Bronchial epithelial cell (primary cell): ENCODE data around the gene GRIK3. TPM values are rescaled to one million over a fixed set of nuclear protein-coding genes. Genes with fewer than 3 reads are reported as not detected.
"Not testable (repeated sequence)": the region's sequence is repeated elsewhere in the genome, so short reads cannot be mapped to it uniquely, and the experiment has no call there.

ENCODE experiments used
- DNase-seq: peaks from one replicate; pipeline ENCODE4 v3.0.0-alpha.2; 2010; ENCODE audit warnings: low read depth
- FAIRE-seq: peaks from 2 replicates; lab custom pipeline; 2011; peaks lifted over from hg19 to GRCh38; lab: Jason Lieb, UNC
- H3K27me3 ChIP-seq: 2 replicates; pipeline ENCODE4 v1.5.1; 2011; ENCODE audit warnings: low read length; ENCODE audit not compliant: control insufficient read depth, insufficient read depth
- H3K36me3 ChIP-seq: 2 replicates; pipeline ENCODE4 v1.5.1; 2011; ENCODE audit warnings: low read length; ENCODE audit not compliant: control insufficient read depth, insufficient read depth
- H3K4me3 ChIP-seq: 2 replicates; pipeline ENCODE4 v1.5.1; 2011; ENCODE audit warnings: mild to moderate bottlenecking, low read depth, low read length, control low read depth
- total RNA-seq: library from RNA; depleted of rRNA; stranded (reverse); fragments of >200 nt; gene quantifications from 2 replicates; pipeline ENCODE4 v1.2.1, GENCODE V29; 2014
- TF ChIP-seq, protein P1 (sequence below): IDR thresholded peaks from 2 replicates; pipeline ENCODE4 v1.5.1; 2011; ENCODE audit warnings: mild to moderate bottlenecking, moderate library complexity, low read length, control low read depth, inconsistent platforms; ENCODE audit not compliant: insufficient read depth, severe bottlenecking

GRIK3 gene
- total RNA-seq, 1 donor from 2014 or later: under 0.01 TPM

- DNase-seq (no peak), FAIRE-seq (no peak)
- no peaks in the 10 kb centered on the region for H3K36me3 ChIP-seq
- TF ChIP-seq, protein P1, sequence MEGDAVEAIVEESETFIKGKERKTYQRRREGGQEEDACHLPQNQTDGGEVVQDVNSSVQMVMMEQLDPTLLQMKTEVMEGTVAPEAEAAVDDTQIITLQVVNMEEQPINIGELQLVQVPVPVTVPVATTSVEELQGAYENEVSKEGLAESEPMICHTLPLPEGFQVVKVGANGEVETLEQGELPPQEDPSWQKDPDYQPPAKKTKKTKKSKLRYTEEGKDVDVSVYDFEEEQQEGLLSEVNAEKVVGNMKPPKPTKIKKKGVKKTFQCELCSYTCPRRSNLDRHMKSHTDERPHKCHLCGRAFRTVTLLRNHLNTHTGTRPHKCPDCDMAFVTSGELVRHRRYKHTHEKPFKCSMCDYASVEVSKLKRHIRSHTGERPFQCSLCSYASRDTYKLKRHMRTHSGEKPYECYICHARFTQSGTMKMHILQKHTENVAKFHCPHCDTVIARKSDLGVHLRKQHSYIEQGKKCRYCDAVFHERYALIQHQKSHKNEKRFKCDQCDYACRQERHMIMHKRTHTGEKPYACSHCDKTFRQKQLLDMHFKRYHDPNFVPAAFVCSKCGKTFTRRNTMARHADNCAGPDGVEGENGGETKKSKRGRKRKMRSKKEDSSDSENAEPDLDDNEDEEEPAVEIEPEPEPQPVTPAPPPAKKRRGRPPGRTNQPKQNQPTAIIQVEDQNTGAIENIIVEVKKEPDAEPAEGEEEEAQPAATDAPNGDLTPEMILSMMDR: no peak
- no peaks in the 10 kb centered on the region for H3K27me3 ChIP-seq
- no peak overlapping the region for H3K4me3 ChIP-seq
Observed at GRCh38 chr1:36909946-36910725, 124.2 kb downstream of the GRIK3 start.

GRCh38 chr1:36909359-36909758 is 125.0 kb downstream of the GRIK3 start:
- not testable (repeated sequence) for H3K4me3 ChIP-seq, FAIRE-seq, H3K27me3 ChIP-seq, H3K36me3 ChIP-seq, DNase-seq

DNA sequence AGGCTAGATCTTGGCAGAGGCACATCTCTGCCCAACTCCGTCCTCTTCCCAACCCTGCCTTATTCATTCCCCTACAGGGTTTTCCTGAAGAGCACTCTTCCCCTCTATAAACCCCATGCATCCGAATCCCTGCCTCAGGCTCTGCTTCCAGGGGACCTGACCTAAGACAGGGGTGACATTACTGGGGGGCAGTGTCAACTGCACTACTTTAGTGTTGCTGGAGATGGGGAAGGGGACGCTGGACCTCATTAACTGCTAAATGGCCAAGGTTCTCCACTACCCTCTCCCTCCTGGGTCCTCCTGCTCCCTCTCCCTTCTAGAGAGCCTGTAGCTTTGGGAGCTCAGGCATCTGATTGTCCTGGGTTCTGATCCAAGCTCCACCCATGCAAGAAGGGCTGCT is 126.2 kb downstream of the GRIK3 start:
- Histone ChIP-seq H3K36me3 (no peaks in the 10 kb centered on the region), H3K4me3 (no peak overlapping the region), H3K27me3 (no peaks in the 10 kb centered on the region)
- FAIRE-seq (no peak), DNase-seq (no peak)
- TF ChIP-seq, protein P1: no peak

- Histone ChIP-seq H3K27me3 (no peaks in the 10 kb centered on the region), H3K36me3 (no peaks in the 10 kb centered on the region), H3K4me3 (no peak overlapping the region)
- FAIRE-seq (no peak), DNase-seq (no peak)
- TF ChIP-seq, protein P1: no peak
Observed at GRCh38 chr1:36906555-36906954, 127.8 kb downstream of the GRIK3 start.

DNA sequence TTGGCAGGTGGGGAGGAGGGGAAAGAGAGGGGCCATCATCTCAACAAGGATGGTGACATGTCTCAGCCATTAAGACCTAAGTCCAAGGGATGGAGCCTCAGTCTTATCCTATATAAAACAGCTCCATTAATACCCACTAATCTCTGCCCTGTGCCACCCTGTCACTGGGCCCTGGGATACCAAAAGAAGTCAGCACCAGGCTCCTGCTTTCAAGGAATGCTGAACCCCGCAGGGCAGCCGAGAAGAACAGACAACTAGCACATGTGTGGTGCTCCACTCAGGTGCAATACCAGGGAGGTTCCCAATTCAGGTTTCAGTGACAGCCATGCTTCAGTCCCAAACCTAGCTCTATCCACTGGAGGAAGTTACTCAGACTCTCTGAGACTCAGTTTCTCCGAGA is 128.4 kb downstream of the GRIK3 start:
- Histone ChIP-seq H3K36me3 (no peaks in the 10 kb centered on the region), H3K27me3 (no peaks in the 10 kb centered on the region), H3K4me3 (no peak overlapping the region)
- no peak for FAIRE-seq
- no peak for DNase-seq
- TF ChIP-seq, protein P1: no peak

DNA sequence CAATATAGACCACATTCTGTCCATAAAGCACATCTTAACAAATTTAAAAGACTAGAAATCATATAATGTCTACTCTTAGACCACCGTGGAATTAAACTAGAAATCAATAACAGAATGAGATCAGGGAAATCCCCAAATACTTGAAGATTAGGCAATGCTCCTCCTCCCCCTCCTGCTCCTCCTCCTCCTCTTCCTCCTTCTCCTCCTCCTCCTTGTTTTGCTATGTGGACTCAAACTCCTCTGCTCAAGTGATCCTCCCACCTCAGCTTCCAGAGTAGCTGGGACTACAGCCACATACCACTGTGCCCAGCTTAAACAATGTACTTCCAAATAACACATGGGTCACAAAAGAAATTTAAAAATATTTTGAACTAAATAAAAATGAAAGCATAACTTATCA is 134.2 kb downstream of the GRIK3 start:
- Histone ChIP-seq H3K36me3 (no peaks in the 10 kb centered on the region), H3K4me3 (no peak overlapping the region), H3K27me3 (no peaks in the 10 kb centered on the region)
- TF ChIP-seq, protein P1: no peak
- FAIRE-seq (no peak), DNase-seq (no peak)

- not testable (repeated sequence) for H3K36me3 ChIP-seq, H3K4me3 ChIP-seq, H3K27me3 ChIP-seq, DNase-seq, FAIRE-seq
Observed at GRCh38 chr1:36897813-36898212, 136.5 kb downstream of the GRIK3 start.
